Medulla oblongata (tissue), 1 donor: Measurements from ENCODE around the gene MYCL.
A peak's percentile ranks its signal among the peaks of the same experiment; 100 is the strongest.

Source experiments
- DNase-seq: peaks from one replicate; pipeline ENCODE4 v3.0.0-alpha.2; 2015; ENCODE audit errors: extremely low spot score

Gene MYCL

GRCh38 chr1:39854738-39855137 is 47.0 kb downstream of the MYCL start:
- DNase-seq: no peak

- no peak for DNase-seq
Measured at GRCh38 chr1:39854314-39854713, 47.4 kb downstream of the MYCL start.

- no peak for DNase-seq
Measured at GRCh38 chr1:39852876-39853275, 48.8 kb downstream of the MYCL start.

GRCh38 chr1:39852214-39852791 is 49.4 kb downstream of the MYCL start:
- DNase-seq: no peak

- no peak for DNase-seq
Measured at GRCh38 chr1:39850606-39851216, 51.0 kb downstream of the MYCL start.

GRCh38 chr1:39849203-39849602 is 52.5 kb downstream of the MYCL start:
- no peak for DNase-seq

- no peak for DNase-seq
Measured at GRCh38 chr1:39847940-39848339, 53.8 kb downstream of the MYCL start.

- no peak for DNase-seq
Measured at GRCh38 chr1:39846796-39847195, 54.9 kb downstream of the MYCL start.

GRCh38 chr1:39845569-39846566 is 55.8 kb downstream of the MYCL start:
- peak; percentile 87 for DNase-seq
